Measurements from ENCODE around the gene KCNRG. TPM values are rescaled to one million over a fixed set of nuclear protein-coding genes. Genes with fewer than 3 reads are reported as not detected.
"Not testable (repeated sequence)": the region's sequence is repeated elsewhere in the genome, so short reads cannot be mapped to it uniquely, and the experiment has no call there.

Gene KCNRG
- total RNA-seq, 2 donors from 2014 or later = 0.54 to 2.0 TPM

- Histone ChIP-seq H3K9me3 (no peaks in the 10 kb centered on the region), H3K4me3 (no peak overlapping the region), H3K27me3 (replicated peaks; ENCODE audit: insufficient read depth) (no peaks in the 10 kb centered on the region), H3K27ac (no peak overlapping the region), H3K4me1 (ENCODE audit: control insufficient read depth in 1 of 2, low read depth in 2 of 2) (no peaks in the 10 kb centered on the region), H3K36me3 (no peaks in the 10 kb centered on the region)
- no peak for ATAC-seq (ENCODE audit: insufficient number of reproducible peaks, low FRiP score, low read depth)
- no peak for DNase-seq (ENCODE audit: low spot score)
- TF ChIP-seq CTCF (IDR thresholded peaks at IDR 0.05) = no peak
Observed at GRCh38 chr13:49977992-49978391, 37.3 kb upstream of the KCNRG start.

GRCh38 chr13:49980266-49980665 lies 35.0 kb upstream of the KCNRG start:
- no peak for TF ChIP-seq CTCF (IDR thresholded peaks at IDR 0.05)
- H3K27me3 ChIP-seq (replicated peaks; ENCODE audit: insufficient read depth) = no peaks in the 10 kb centered on the region
- H3K4me1 ChIP-seq (ENCODE audit: control insufficient read depth in 1 of 2, low read depth in 2 of 2) = no peaks in the 10 kb centered on the region
- H3K36me3 ChIP-seq = no peaks in the 10 kb centered on the region
- no peak for ATAC-seq (ENCODE audit: insufficient number of reproducible peaks, low FRiP score, low read depth)
- DNase-seq (ENCODE audit: low spot score) = no peak
- H3K27ac ChIP-seq = no peak overlapping the region
- H3K4me3 ChIP-seq = no peak overlapping the region
- H3K9me3 ChIP-seq = no peaks in the 10 kb centered on the region

GRCh38 chr13:49985129-49985528 lies 30.1 kb upstream of the KCNRG start:
- DNase-seq (ENCODE audit: low spot score) (no peak), ATAC-seq (ENCODE audit: insufficient number of reproducible peaks, low FRiP score, low read depth) (no peak)
- H3K4me1 ChIP-seq (ENCODE audit: control insufficient read depth in 1 of 2, low read depth in 2 of 2) = no peaks in the 10 kb centered on the region
- no peak overlapping the region for H3K4me3 ChIP-seq
- H3K27me3 ChIP-seq (replicated peaks; ENCODE audit: insufficient read depth) = no peaks in the 10 kb centered on the region
- H3K9me3 ChIP-seq = no peaks in the 10 kb centered on the region
- H3K36me3 ChIP-seq = no peaks in the 10 kb centered on the region
- no peak overlapping the region for H3K27ac ChIP-seq
- TF ChIP-seq CTCF (IDR thresholded peaks at IDR 0.05) = no peak

GRCh38 chr13:49986471-49986870 lies 28.8 kb upstream of the KCNRG start:
- peaks cover 3% of the 10 kb centered on the region for H3K36me3 ChIP-seq
- TF ChIP-seq CTCF (IDR thresholded peaks at IDR 0.05) = no peak
- no peaks in the 10 kb centered on the region for H3K4me1 ChIP-seq (ENCODE audit: control insufficient read depth in 1 of 2, low read depth in 2 of 2)
- no peak for ATAC-seq (ENCODE audit: insufficient number of reproducible peaks, low FRiP score, low read depth)
- H3K27ac ChIP-seq = no peak overlapping the region
- no peak for DNase-seq (ENCODE audit: low spot score)
- H3K9me3 ChIP-seq = no peaks in the 10 kb centered on the region
- no peak overlapping the region for H3K4me3 ChIP-seq
- no peaks in the 10 kb centered on the region for H3K27me3 ChIP-seq (replicated peaks; ENCODE audit: insufficient read depth)

GRCh38 chr13:49990612-49991011 lies 24.6 kb upstream of the KCNRG start:
- H3K36me3 ChIP-seq; H3K4me3 ChIP-seq; ATAC-seq (ENCODE audit: insufficient number of reproducible peaks, low FRiP score, low read depth); H3K4me1 ChIP-seq (ENCODE audit: control insufficient read depth in 1 of 2, low read depth in 2 of 2); DNase-seq (ENCODE audit: low spot score); H3K27me3 ChIP-seq (replicated peaks; ENCODE audit: insufficient read depth); H3K9me3 ChIP-seq; H3K27ac ChIP-seq: not testable (repeated sequence)

- H3K4me1 ChIP-seq (ENCODE audit: control insufficient read depth in 1 of 2, low read depth in 2 of 2) = peaks cover 4 to 13% of the 10 kb centered on the region in 2 donors
- TF ChIP-seq CTCF (IDR thresholded peaks at IDR 0.05) = no peak
- H3K4me3 ChIP-seq = no peak overlapping the region
- DNase-seq (ENCODE audit: low spot score) (no peak), ATAC-seq (ENCODE audit: insufficient number of reproducible peaks, low FRiP score, low read depth) (no peak)
- no peak overlapping the region for H3K27ac ChIP-seq
- H3K27me3 ChIP-seq (replicated peaks; ENCODE audit: insufficient read depth) = no peaks in the 10 kb centered on the region
- no peaks in the 10 kb centered on the region for H3K9me3 ChIP-seq
- peaks cover 3% of the 10 kb centered on the region for H3K36me3 ChIP-seq
Observed at GRCh38 chr13:49993111-49993510, 22.1 kb upstream of the KCNRG start.

Measured in thoracic aorta (tissue), 2 donors.